ENCODE results near the gene MAD1L1.
"Not testable (repeated sequence)": the region's sequence is repeated elsewhere in the genome, so short reads cannot be mapped to it uniquely, and the experiment has no call there.

Gene MAD1L1

GRCh38 chr7:1842321-1843221, 390.2 kb downstream of the MAD1L1 start:
- peak; percentile 11; the same call in 1 of the 3 replicates for ATAC-seq
- TF ChIP-seq ZNF565 (CRISPR knock-in tag; conservative IDR thresholded peaks at IDR 0.05; ENCODE audit: low read depth) (no peak), TCF4 (CRISPR knock-in tag; IDR thresholded peaks at IDR 0.05; ENCODE audit: borderline replicate concordance) (peak; percentile 78)

- ATAC-seq: not testable (repeated sequence)
Measured at GRCh38 chr7:1841286-1842021, 391.3 kb downstream of the MAD1L1 start.

- ATAC-seq: not testable (repeated sequence)
Measured at GRCh38 chr7:1840744-1841143, 392.0 kb downstream of the MAD1L1 start.

- TF ChIP-seq OSR1 (CRISPR knock-in tag; IDR thresholded peaks at IDR 0.05) (no peak), BACH2 (CRISPR knock-in tag; IDR thresholded peaks at IDR 0.05; ENCODE audit: borderline replicate concordance) (no peak), SNAI2 (CRISPR knock-in tag; IDR thresholded peaks at IDR 0.05) (no peak), TOX (CRISPR knock-in tag; IDR thresholded peaks at IDR 0.05; ENCODE audit: borderline replicate concordance) (no peak)
- ATAC-seq: peak; percentile 13; the same call in 1 of the 3 replicates
Measured at GRCh38 chr7:1839701-1840100, 393.0 kb downstream of the MAD1L1 start.

- peak; percentile 60; the same call in 1 of the 2 replicates for TF ChIP-seq TCF4 (CRISPR knock-in tag; IDR thresholded peaks at IDR 0.05; ENCODE audit: borderline replicate concordance)
- ATAC-seq: peak; percentile 50
Measured at GRCh38 chr7:1838911-1839531, 393.7 kb downstream of the MAD1L1 start.

GRCh38 chr7:1838544-1838872, 394.2 kb downstream of the MAD1L1 start:
- not testable (repeated sequence) for ATAC-seq

- not testable (repeated sequence) for ATAC-seq
Measured at GRCh38 chr7:1837696-1838543, 394.8 kb downstream of the MAD1L1 start.

GRCh38 chr7:1831933-1832535, 400.7 kb downstream of the MAD1L1 start:
- not testable (repeated sequence) for ATAC-seq

- ATAC-seq: not testable (repeated sequence)
Measured at GRCh38 chr7:1831471-1831870, 401.3 kb downstream of the MAD1L1 start.

- ATAC-seq: not testable (repeated sequence)
Measured at GRCh38 chr7:1829668-1830067, 403.1 kb downstream of the MAD1L1 start.

GRCh38 chr7:1829111-1829510, 403.6 kb downstream of the MAD1L1 start:
- ATAC-seq: no peak
- TF ChIP-seq POU6F1 (CRISPR knock-in tag; IDR thresholded peaks at IDR 0.05; ENCODE audit: borderline replicate concordance, low read depth) (no peak), ESRRG (CRISPR knock-in tag; IDR thresholded peaks at IDR 0.05) (no peak), PATZ1 (CRISPR knock-in tag; IDR thresholded peaks at IDR 0.05; ENCODE audit: borderline replicate concordance) (no peak), ZNF565 (CRISPR knock-in tag; conservative IDR thresholded peaks at IDR 0.05; ENCODE audit: low read depth) (no peak), ZFP30 (CRISPR knock-in tag; IDR thresholded peaks at IDR 0.05) (no peak), SNAI2 (CRISPR knock-in tag; IDR thresholded peaks at IDR 0.05) (no peak), PPARA (CRISPR knock-in tag; IDR thresholded peaks at IDR 0.05; ENCODE audit: borderline replicate concordance) (no peak), ZC3H10 (CRISPR knock-in tag; IDR thresholded peaks at IDR 0.05) (no peak), TSHZ2 (CRISPR knock-in tag; IDR thresholded peaks at IDR 0.05) (no peak), BACH2 (CRISPR knock-in tag; IDR thresholded peaks at IDR 0.05; ENCODE audit: borderline replicate concordance) (no peak)

Data from SK-N-SH treated with all-trans-retinoic acid at 6 μM for 48 hours (cell line).